Smooth muscle cell (in vitro differentiated cells): ENCODE results near the gene ALG13. TPM values are rescaled to one million over a fixed set of nuclear protein-coding genes. Genes with fewer than 3 reads are reported as not detected.

Experiments
- DNase-seq: peaks from one replicate; lab custom pipeline; 2025; ENCODE audit not compliant: unreplicated experiment; lab: John Stamatoyannopoulos, UW
- H2AFZ ChIP-seq: fragments of 200-600 bp; sonication (generic); 2 replicates; pipeline ENCODE4 v1.6.0; 2016; ENCODE audit warnings: antibody characterized with exemption, low read depth, mild to moderate bottlenecking
- H3F3A ChIP-seq: fragments of 200-600 bp; sonication (generic); 2 replicates; pipeline ENCODE4 v1.6.0; 2017; ENCODE audit warnings: antibody characterized with exemption, low read depth
- H3K27ac ChIP-seq: fragments of 200-600 bp; sonication (generic); 2 replicates; pipeline ENCODE4 v1.5.1; 2016; ENCODE audit warnings: low read depth, mild to moderate bottlenecking
- H3K27me3 ChIP-seq: fragments of 200-600 bp; sonication (generic); 2 replicates; pipeline ENCODE4 v1.6.1; 2016; ENCODE audit warnings: low read depth, mild to moderate bottlenecking
- H3K36me3 ChIP-seq: fragments of 200-600 bp; sonication (generic); 2 replicates; pipeline ENCODE4 v1.5.1; 2016; ENCODE audit warnings: low read depth
- H3K4me1 ChIP-seq: fragments of 200-600 bp; sonication (generic); 2 replicates; pipeline ENCODE4 v1.5.1; 2016; ENCODE audit warnings: low read depth
- H3K4me2 ChIP-seq: fragments of 200-600 bp; sonication (generic); 2 replicates; pipeline ENCODE4 v1.6.0; 2016; ENCODE audit warnings: mild to moderate bottlenecking
- H3K4me3 ChIP-seq: fragments of 200-600 bp; sonication (generic); 2 replicates; pipeline ENCODE4 v1.5.1; 2016; ENCODE audit warnings: mild to moderate bottlenecking
- H3K79me2 ChIP-seq: fragments of 200-600 bp; sonication (generic); 2 replicates; pipeline ENCODE4 v1.6.0; 2016; ENCODE audit warnings: low read depth, mild to moderate bottlenecking
- H3K9ac ChIP-seq: fragments of 200-600 bp; sonication (generic); 2 replicates; pipeline ENCODE4 v1.6.0; 2016; ENCODE audit warnings: low read depth
- H3K9me3 ChIP-seq: fragments of 200-600 bp; sonication (generic); replicated peaks from 2 replicates; pipeline ENCODE4 v1.5.1; 2016; ENCODE audit warnings: low read depth
- H4K20me1 ChIP-seq: fragments of 200-600 bp; sonication (generic); 2 replicates; pipeline ENCODE4 v1.6.0; 2016; ENCODE audit warnings: low read depth
- WGBS: methylation state at CpG from one replicate; pipeline ENCODE4 v1.1.7; 2016; ENCODE audit warnings: low lambda C conversion rate; 5-methylcytosine and 5-hydroxymethylcytosine counted together
- polyA plus RNA-seq: library from polyadenylated mRNA; unstranded; fragments of >200 nt; fragmentation: Nextera tagmentation; extraction: Ambion mirVana; gene quantifications from 2 replicates; pipeline ENCODE4 v1.2.1, GENCODE V29; 2016
- total RNA-seq: library from RNA; depleted of rRNA; stranded (reverse); fragments of >200 nt; gene quantifications from 2 replicates; pipeline ENCODE4 v1.2.3, GENCODE V29; 2014
- TF ChIP-seq, protein P1 (sequence below): fragments of 200-600 bp; sonication (generic); IDR thresholded peaks from 2 replicates; pipeline ENCODE4 v1.5.1; 2017; ENCODE audit warnings: borderline replicate concordance, mild to moderate bottlenecking, antibody characterized with exemption; ENCODE audit not compliant: insufficient read depth, poor library complexity, severe bottlenecking

Gene ALG13
- total and polyA plus RNA-seq, 2 experiments from 2014 or later = 47.2 to 141 TPM

DNA sequence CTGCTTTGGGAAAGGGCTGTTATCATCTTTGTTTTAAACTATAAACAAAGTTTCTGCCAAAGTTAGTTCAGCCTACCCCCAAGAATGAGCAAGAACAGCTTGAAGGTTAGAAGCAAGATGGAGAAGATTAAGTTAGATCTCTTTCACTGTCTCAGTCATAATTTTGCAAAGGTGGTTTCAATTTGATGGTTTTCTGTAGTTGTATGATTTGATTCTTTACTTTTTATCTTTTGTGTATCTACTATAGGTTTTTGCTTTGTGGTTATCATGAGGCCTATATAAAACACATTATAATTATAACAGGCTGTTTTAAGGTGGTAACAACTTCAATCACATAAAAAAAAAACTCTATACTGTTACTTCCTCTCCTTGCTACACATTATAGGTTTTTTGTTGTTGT, 35.4 kb upstream of the ALG13 start:
- H3K27ac ChIP-seq = no peak overlapping the region
- no peak overlapping the region for H2AFZ ChIP-seq
- H3K9me3 ChIP-seq = no peaks in the 10 kb centered on the region
- peaks cover 4% of the 10 kb centered on the region for H3F3A ChIP-seq
- H3K4me1 ChIP-seq = no peaks in the 10 kb centered on the region
- H4K20me1 ChIP-seq = no peaks in the 10 kb centered on the region
- no peak overlapping the region for H3K4me3 ChIP-seq
- H3K9ac ChIP-seq = no peak overlapping the region
- no peak for DNase-seq
- no peak overlapping the region for H3K4me2 ChIP-seq
- no peaks in the 10 kb centered on the region for H3K27me3 ChIP-seq
- TF ChIP-seq, protein P1, sequence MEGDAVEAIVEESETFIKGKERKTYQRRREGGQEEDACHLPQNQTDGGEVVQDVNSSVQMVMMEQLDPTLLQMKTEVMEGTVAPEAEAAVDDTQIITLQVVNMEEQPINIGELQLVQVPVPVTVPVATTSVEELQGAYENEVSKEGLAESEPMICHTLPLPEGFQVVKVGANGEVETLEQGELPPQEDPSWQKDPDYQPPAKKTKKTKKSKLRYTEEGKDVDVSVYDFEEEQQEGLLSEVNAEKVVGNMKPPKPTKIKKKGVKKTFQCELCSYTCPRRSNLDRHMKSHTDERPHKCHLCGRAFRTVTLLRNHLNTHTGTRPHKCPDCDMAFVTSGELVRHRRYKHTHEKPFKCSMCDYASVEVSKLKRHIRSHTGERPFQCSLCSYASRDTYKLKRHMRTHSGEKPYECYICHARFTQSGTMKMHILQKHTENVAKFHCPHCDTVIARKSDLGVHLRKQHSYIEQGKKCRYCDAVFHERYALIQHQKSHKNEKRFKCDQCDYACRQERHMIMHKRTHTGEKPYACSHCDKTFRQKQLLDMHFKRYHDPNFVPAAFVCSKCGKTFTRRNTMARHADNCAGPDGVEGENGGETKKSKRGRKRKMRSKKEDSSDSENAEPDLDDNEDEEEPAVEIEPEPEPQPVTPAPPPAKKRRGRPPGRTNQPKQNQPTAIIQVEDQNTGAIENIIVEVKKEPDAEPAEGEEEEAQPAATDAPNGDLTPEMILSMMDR = no peak
- no peaks in the 10 kb centered on the region for H3K36me3 ChIP-seq
- no peaks in the 10 kb centered on the region for H3K79me2 ChIP-seq

DNA sequence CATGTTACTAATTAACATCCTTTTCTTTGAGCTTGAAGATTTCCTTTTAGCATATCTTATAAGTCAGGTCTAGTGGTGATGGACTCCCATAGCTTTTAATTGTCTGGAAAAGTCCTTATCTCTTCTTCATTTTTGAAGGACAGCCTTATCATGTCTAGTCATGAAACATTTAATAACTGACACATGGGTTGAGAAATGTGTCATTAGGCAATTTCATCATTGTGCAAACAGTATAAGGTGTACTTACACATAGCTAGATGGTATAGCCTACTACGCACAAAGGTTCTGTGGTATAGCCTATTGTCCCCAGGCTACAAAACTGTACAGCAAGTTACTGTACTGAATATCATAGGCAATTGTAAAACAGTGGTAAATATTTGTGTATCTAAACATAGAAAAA, 34.5 kb upstream of the ALG13 start:
- H2AFZ ChIP-seq = no peak overlapping the region
- H3K79me2 ChIP-seq = no peaks in the 10 kb centered on the region
- TF ChIP-seq, protein P1 = no peak
- H3K27me3 ChIP-seq = no peaks in the 10 kb centered on the region
- no peak overlapping the region for H3K9ac ChIP-seq
- no peak overlapping the region for H3K4me3 ChIP-seq
- no peak overlapping the region for H3K4me2 ChIP-seq
- no peak overlapping the region for H3K27ac ChIP-seq
- no peaks in the 10 kb centered on the region for H3K9me3 ChIP-seq
- no peaks in the 10 kb centered on the region for H4K20me1 ChIP-seq
- H3F3A ChIP-seq = peaks cover 4% of the 10 kb centered on the region
- DNase-seq = no peak
- H3K36me3 ChIP-seq = no peaks in the 10 kb centered on the region
- 88% methylated on average over 1 of the region's 1 CpG for WGBS
- H3K4me1 ChIP-seq = no peaks in the 10 kb centered on the region

DNA sequence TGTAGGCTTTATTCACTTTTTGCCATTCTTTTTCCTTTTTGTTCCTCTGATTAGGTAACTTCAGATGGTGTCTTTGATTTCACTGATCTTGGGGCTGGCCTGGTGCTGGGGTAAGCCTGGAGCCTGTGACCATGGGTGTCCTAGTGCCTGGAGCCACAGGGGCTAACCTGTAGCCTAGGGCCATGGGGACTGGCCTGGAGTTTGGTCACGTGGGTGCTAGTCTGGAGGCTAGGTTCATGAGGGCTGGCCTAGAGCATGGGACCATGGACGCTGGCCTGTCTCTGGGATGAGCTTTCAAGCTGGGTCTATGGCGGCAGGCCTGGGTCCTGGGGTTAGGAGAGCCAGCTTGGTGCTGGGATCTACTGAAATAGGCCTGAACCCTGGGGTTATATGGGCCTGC, 32.2 kb upstream of the ALG13 start:
- Histone ChIP-seq H2AFZ (no peak overlapping the region), H3K27me3 (no peaks in the 10 kb centered on the region), H4K20me1 (no peaks in the 10 kb centered on the region), H3K27ac (no peak overlapping the region), H3K9me3 (no peaks in the 10 kb centered on the region), H3F3A (peaks cover 4% of the 10 kb centered on the region), H3K4me1 (no peaks in the 10 kb centered on the region), H3K36me3 (no peaks in the 10 kb centered on the region), H3K4me3 (no peak overlapping the region), H3K79me2 (no peaks in the 10 kb centered on the region), H3K9ac (no peak overlapping the region), H3K4me2 (no peak overlapping the region)
- DNase-seq = no peak
- TF ChIP-seq, protein P1 = no peak
- 92% methylated on average over 3 of the region's 3 CpGs for WGBS

DNA sequence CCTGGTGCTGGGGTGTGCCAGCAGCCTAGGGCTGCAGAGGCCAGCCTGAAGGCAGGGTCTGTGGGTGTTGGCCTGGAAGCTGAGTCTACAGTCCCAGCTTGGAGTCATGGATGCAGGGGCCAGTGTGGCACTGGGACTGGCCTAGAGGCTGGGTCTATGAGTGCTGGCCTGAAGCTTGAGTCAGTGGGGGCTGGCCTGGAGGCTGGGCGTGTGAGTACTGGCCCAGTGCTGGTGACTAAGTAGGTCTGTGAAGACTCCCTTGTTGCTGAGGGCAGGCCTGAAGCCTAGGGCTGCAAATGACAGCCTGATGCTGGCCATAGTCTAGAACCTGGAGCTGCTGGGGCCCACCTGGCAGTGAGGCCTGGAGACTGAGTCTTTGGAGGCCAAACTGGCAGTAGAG, 31.3 kb upstream of the ALG13 start:
- H3K4me2 ChIP-seq = no peak overlapping the region
- H3K36me3 ChIP-seq = no peaks in the 10 kb centered on the region
- H3K4me1 ChIP-seq = no peaks in the 10 kb centered on the region
- DNase-seq = no peak
- no peaks in the 10 kb centered on the region for H3F3A ChIP-seq
- no peak overlapping the region for H3K4me3 ChIP-seq
- H3K27ac ChIP-seq = no peak overlapping the region
- no peak overlapping the region for H3K9ac ChIP-seq
- WGBS = 90% methylated on average over 1 of the region's 1 CpG
- TF ChIP-seq, protein P1 = no peak
- no peaks in the 10 kb centered on the region for H4K20me1 ChIP-seq
- H2AFZ ChIP-seq = no peak overlapping the region
- H3K9me3 ChIP-seq = no peaks in the 10 kb centered on the region
- no peaks in the 10 kb centered on the region for H3K27me3 ChIP-seq
- H3K79me2 ChIP-seq = no peaks in the 10 kb centered on the region
